ENCODE measurements around the gene CHST9. TPM values are rescaled to one million over a fixed set of nuclear protein-coding genes. Genes with fewer than 3 reads are reported as not detected.

CHST9 gene
- polyA plus RNA-seq, 2 of the 4 experiments (the other 2 are of a cell fraction): 0.06 TPM; not detected in 1

- no peak for TF ChIP-seq BHLHE40 (IDR thresholded peaks at IDR 0.05; ENCODE audit: low read depth, low read length)
- TF ChIP-seq E2F6 (IDR thresholded peaks at IDR 0.05; ENCODE audit: borderline replicate concordance, low read depth): no peak
- TF ChIP-seq, protein P1, sequence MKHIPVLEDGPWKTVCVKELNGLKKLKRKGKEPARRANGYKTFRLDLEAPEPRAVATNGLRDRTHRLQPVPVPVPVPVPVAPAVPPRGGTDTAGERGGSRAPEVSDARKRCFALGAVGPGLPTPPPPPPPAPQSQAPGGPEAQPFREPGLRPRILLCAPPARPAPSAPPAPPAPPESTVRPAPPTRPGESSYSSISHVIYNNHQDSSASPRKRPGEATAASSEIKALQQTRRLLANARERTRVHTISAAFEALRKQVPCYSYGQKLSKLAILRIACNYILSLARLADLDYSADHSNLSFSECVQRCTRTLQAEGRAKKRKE (CRISPR knock-in tag; IDR thresholded peaks at IDR 0.05; ENCODE audit: low read depth): no peak
- no peak for TF ChIP-seq FOXS1 (CRISPR knock-in tag; IDR thresholded peaks at IDR 0.05)
- no peak for TF ChIP-seq HDAC2 (IDR thresholded peaks at IDR 0.05)
Observed at GRCh38 chr18:27206411-27206810, 21.3 kb upstream of the CHST9 start (continued).

DNA sequence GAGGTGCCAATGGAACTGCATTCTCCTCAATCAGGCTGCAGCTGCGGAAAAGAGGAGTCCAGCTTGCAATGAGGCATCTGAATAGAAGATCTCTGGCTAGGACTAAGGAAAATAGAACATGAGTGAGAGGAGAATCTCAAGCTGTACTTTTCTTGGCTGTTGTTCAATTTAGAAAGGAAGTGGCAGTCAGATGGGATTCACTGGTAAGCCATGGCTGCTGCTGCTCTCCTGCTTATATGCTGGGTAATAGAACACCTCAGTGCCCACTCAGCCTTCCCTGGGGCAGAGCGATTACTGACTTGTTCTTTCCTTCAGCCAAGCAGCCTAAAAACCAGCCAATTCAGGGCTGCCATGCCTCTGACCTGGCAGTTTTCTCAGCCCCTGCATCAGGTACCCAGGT lies 17.6 kb upstream of the CHST9 start:
- Histone ChIP-seq H3K4me2 (no peak overlapping the region), H3K4me3 (no peak overlapping the region), H3K4me1 (no peaks in the 10 kb centered on the region), H3K9me3 (no peaks in the 10 kb centered on the region), H3K27ac (no peak overlapping the region)
- no peak for FAIRE-seq
- 56% methylated on average over 2 of the region's 2 CpGs for WGBS (ENCODE audit: missing lambda C conversion rate)
- TF ChIP-seq TP53 (CRISPR knock-in tag; IDR thresholded peaks at IDR 0.05): no peak
- TF ChIP-seq GATA3 (IDR thresholded peaks at IDR 0.05; ENCODE audit: borderline replicate concordance): no peak
- no peak for TF ChIP-seq ZFP36 (IDR thresholded peaks at IDR 0.05; ENCODE audit: borderline replicate concordance, partially characterized antibody)
- TF ChIP-seq BCL3 (IDR thresholded peaks at IDR 0.05): no peak
- no peak for TF ChIP-seq EP300 (IDR thresholded peaks at IDR 0.05)
- DNase-seq (ENCODE audit: low read depth in 1 of 2, low spot score in 1 of 2): no peak
- ChIA-PET POLR2A (no interaction called here), CTCF (no interaction called here)
- no peak for ATAC-seq

GRCh38 chr18:27198036-27198435 lies 12.9 kb upstream of the CHST9 start:
- ATAC-seq (no peak), FAIRE-seq (no peak)
- TF ChIP-seq MAX (IDR thresholded peaks at IDR 0.05): no peak
- no peak for TF ChIP-seq CEBPB (IDR thresholded peaks at IDR 0.05)
- TF ChIP-seq EHF (CRISPR knock-in tag; IDR thresholded peaks at IDR 0.05): no peak
- TF ChIP-seq ZFP36 (IDR thresholded peaks at IDR 0.05; ENCODE audit: borderline replicate concordance, partially characterized antibody): no peak
- no peak for TF ChIP-seq BCL3 (IDR thresholded peaks at IDR 0.05)
- TF ChIP-seq, protein P2, sequence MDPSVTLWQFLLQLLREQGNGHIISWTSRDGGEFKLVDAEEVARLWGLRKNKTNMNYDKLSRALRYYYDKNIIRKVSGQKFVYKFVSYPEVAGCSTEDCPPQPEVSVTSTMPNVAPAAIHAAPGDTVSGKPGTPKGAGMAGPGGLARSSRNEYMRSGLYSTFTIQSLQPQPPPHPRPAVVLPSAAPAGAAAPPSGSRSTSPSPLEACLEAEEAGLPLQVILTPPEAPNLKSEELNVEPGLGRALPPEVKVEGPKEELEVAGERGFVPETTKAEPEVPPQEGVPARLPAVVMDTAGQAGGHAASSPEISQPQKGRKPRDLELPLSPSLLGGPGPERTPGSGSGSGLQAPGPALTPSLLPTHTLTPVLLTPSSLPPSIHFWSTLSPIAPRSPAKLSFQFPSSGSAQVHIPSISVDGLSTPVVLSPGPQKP (IDR thresholded peaks at IDR 0.05; ENCODE audit: low read depth, low read length): no peak
- no peak for TF ChIP-seq USF2 (IDR thresholded peaks at IDR 0.05)
- no peak for TF ChIP-seq SREBF2 (IDR thresholded peaks at IDR 0.05)
- no peak for TF ChIP-seq JUN (IDR thresholded peaks at IDR 0.05)
- no peak for TF ChIP-seq POLR2AphosphoS2 (conservative IDR thresholded peaks at IDR 0.05; ENCODE audit: low read length)
- TF ChIP-seq BHLHE40 (IDR thresholded peaks at IDR 0.05; ENCODE audit: low read depth, low read length): no peak
- no peak for TF ChIP-seq NPAS2 (CRISPR knock-in tag; IDR thresholded peaks at IDR 0.05; ENCODE audit: borderline replicate concordance)
- TF ChIP-seq HOXB5 (CRISPR knock-in tag; IDR thresholded peaks at IDR 0.05): no peak
- no peak for TF ChIP-seq ZC3H11A (IDR thresholded peaks at IDR 0.05)
- TF ChIP-seq PBX3 (IDR thresholded peaks at IDR 0.05): no peak

More at GRCh38 chr18:27198036-27198435, 12.9 kb upstream of the CHST9 start:
- ChIA-PET CTCF (no interaction called here), POLR2A (no interaction called here)
- H3K4me3 ChIP-seq: no peak overlapping the region
- no peak overlapping the region for H3K27ac ChIP-seq
- WGBS (ENCODE audit: missing lambda C conversion rate): 32% methylated on average over 3 of the region's 3 CpGs
- H3K9me3 ChIP-seq: no peaks in the 10 kb centered on the region
- no peaks in the 10 kb centered on the region for H3K4me1 ChIP-seq
- no peak overlapping the region for H3K4me2 ChIP-seq
- no peak for DNase-seq (ENCODE audit: low read depth in 1 of 2, low spot score in 1 of 2)

Measured in A549 (cell line).